Pancreas (tissue), 10 donors: ENCODE data around the gene CCDC148. TPM values are rescaled to one million over a fixed set of nuclear protein-coding genes. Genes with fewer than 3 reads are reported as not detected.
"Not testable (repeated sequence)": the region's sequence is repeated elsewhere in the genome, so short reads cannot be mapped to it uniquely, and the experiment has no call there.

Source experiments
- ATAC-seq, 4 donors: fragments of 200-7000 bp; cut with Tn5 transposase; one replicate each; pipeline versions ENCODE4 v1.8.0 to v1.9.1; 2020; ENCODE audit warnings: mild to moderate bottlenecking in 4 of 4, moderate library complexity in 4 of 4
- DNase-seq, 6 donors: peaks; one replicate each; pipeline ENCODE4 v3.0.0-alpha.2; 2020
- FAIRE-seq: peaks from 2 replicates; lab custom pipeline; 2012; peaks lifted over from hg19 to GRCh38; lab: Jason Lieb, UNC
- H3K27ac ChIP-seq, 4 donors: fragments of 200-600 bp; sonication (generic); 1 replicate in 3 of 4; 2 replicates in 1 of 4; pipeline versions ENCODE4 v1.5.0 to v1.8.0; 2020
- H3K27me3 ChIP-seq, 4 donors: fragments of 200-600 bp; one replicate each; pipeline ENCODE4 v1.8.0; 2021
- H3K36me3 ChIP-seq, 3 donors: fragments of 200-600 bp; sonication (generic) in 1 of 3; one replicate each; pipeline versions ENCODE4 v1.5.0 to v1.8.0; 2020 to 2021
- H3K4me1 ChIP-seq, 3 donors: fragments of 200-600 bp; one replicate each; pipeline ENCODE4 v1.8.0; 2021
- H3K4me3 ChIP-seq, 4 donors: fragments of 200-600 bp; sonication (generic) in 2 of 4; one replicate each; pipeline versions ENCODE4 v1.5.0 to v1.8.0; 2020 to 2021
- H3K9me3 ChIP-seq, 4 donors: fragments of 200-600 bp; one replicate each; pipeline ENCODE4 v1.8.0; 2021
- CTCF ChIP-seq, 4 donors: fragments of 200-600 bp; sonication (generic) in 3 of 4; IDR thresholded peaks; one replicate each; pipeline versions ENCODE4 v1.5.0 to v1.8.0; 2021; ENCODE audit warnings: antibody characterized with exemption in 4 of 4
- WGBS, 2 donors: extraction: QIAGEN DNeasy Blood & Tissue Kit; methylation state at CpG; one replicate each; pipeline ENCODE4 v1.1.7; 2013; 5-methylcytosine and 5-hydroxymethylcytosine counted together
- intact Hi-C, 3 donors: fragments of 100-400 bp; cut with DNase I; formaldehyde crosslinking; loops; one replicate each; pipeline versions ENCODE4 v1.11.1 to v1.14.2; 2022
- polyA plus RNA-seq, 2 donors: library from polyadenylated mRNA; stranded (reverse); fragments of 200-250 nt; gene quantifications; one replicate each; pipeline ENCODE4 v1.2.3, GENCODE V29; 2013
- total RNA-seq, 6 donors: library from RNA; stranded (reverse); fragmentation: NEBNext Ultra II Directional in 4 of 6; extraction: Animal tissue kit (Norgen Biotek cat#: 25700) in 4 of 6; gene quantifications; one replicate each; pipeline versions ENCODE4 v1.2.1 to v1.2.4, GENCODE V29; 2021 to 2023
- donor health status: healthy with polysubstance abuse.
- donor health status: DM: no; HTN: no; CAD: no; lungs with moderate emphysema.
- donor health status: DM: no; HTN: no; CAD: no.
- donor health status: control.
- donor health status: control.
- donor health status: Bipolar disorder and iron deficiency.
- donor health status: DM: yes; HTN: yes; CAD: no.
- donor health status: DM: no; HTN: no; CAD: no.
- donor health status: DM: no; HTN: no; CAD: no.
- donor health status: DM: yes; HTN: yes; CAD: no.

CCDC148 gene
- total and polyA plus RNA-seq, 8 donors, result 0.38 to 1.5 (median 0.79) TPM

GRCh38 chr2:158359846-158360245 lies 96.7 kb downstream of the CCDC148 start:
- no peak for FAIRE-seq
- intact Hi-C loops, result no loop called here
- DNase-seq, result no peak
- Histone ChIP-seq H3K36me3 (no peaks in the 10 kb centered on the region), H3K4me1 (no peaks in the 10 kb centered on the region), H3K27me3 (no peaks in the 10 kb centered on the region), H3K9me3 (no peaks in the 10 kb centered on the region), H3K27ac (no peak overlapping the region), H3K4me3 (no peak overlapping the region)
- 79 to 87% methylated on average over 4 of the region's 4 CpGs for WGBS, 2 donors
- TF ChIP-seq CTCF (IDR thresholded peaks at IDR 0.05), result no peak
- ATAC-seq, result no peak

- Histone ChIP-seq H3K9me3 (no peaks in the 10 kb centered on the region), H3K27ac (no peak overlapping the region), H3K4me3 (no peak overlapping the region), H3K4me1 (no peaks in the 10 kb centered on the region), H3K27me3 (no peaks in the 10 kb centered on the region), H3K36me3 (no peaks in the 10 kb centered on the region)
- no peak for TF ChIP-seq CTCF (IDR thresholded peaks at IDR 0.05)
- DNase-seq (no peak), ATAC-seq (no peak), FAIRE-seq (no peak)
- 60 to 67% methylated on average over 2 of the region's 2 CpGs for WGBS, 2 donors
- intact Hi-C loops, result no loop called here
These were observed 98.9 kb downstream of the CCDC148 start for GRCh38 chr2:158357699-158358098.

- Histone ChIP-seq H3K27ac (no peak overlapping the region), H3K27me3 (no peaks in the 10 kb centered on the region), H3K4me3 (no peak overlapping the region), H3K36me3 (no peaks in the 10 kb centered on the region), H3K9me3 (no peaks in the 10 kb centered on the region), H3K4me1 (no peaks in the 10 kb centered on the region)
- TF ChIP-seq CTCF (IDR thresholded peaks at IDR 0.05), result no peak
- DNase-seq (no peak), ATAC-seq (no peak), FAIRE-seq (no peak)
- 91 to 92% methylated on average over 1 of the region's 1 CpG for WGBS, 2 donors
- intact Hi-C loops, result no loop called here
These were observed 99.4 kb downstream of the CCDC148 start for GRCh38 chr2:158357122-158357521.

- ATAC-seq, FAIRE-seq, H3K27ac ChIP-seq, H3K36me3 ChIP-seq, DNase-seq, H3K27me3 ChIP-seq, H3K9me3 ChIP-seq, intact Hi-C loops, H3K4me1 ChIP-seq, H3K4me3 ChIP-seq: not testable (repeated sequence)
- WGBS, 2 donors, result 86 to 98% methylated on average over 8 to 9 of the region's 14 CpGs
These were observed 105.1 kb downstream of the CCDC148 start for GRCh38 chr2:158351466-158351816.

- H3K9me3 ChIP-seq, H3K27ac ChIP-seq, H3K4me3 ChIP-seq, FAIRE-seq, H3K36me3 ChIP-seq, ATAC-seq, H3K4me1 ChIP-seq, intact Hi-C loops, H3K27me3 ChIP-seq: not testable (repeated sequence)
- DNase-seq, result peak in 1 of 6 donors; percentile 25
- 89 to 93% methylated on average over 18 to 20 of the region's 20 CpGs for WGBS, 2 donors
These were observed 105.6 kb downstream of the CCDC148 start for GRCh38 chr2:158350751-158351465.

GRCh38 chr2:158346032-158346431 lies 110.5 kb downstream of the CCDC148 start:
- ATAC-seq, result no peak
- no peaks in the 10 kb centered on the region for H3K36me3 ChIP-seq
- no peak for FAIRE-seq

More at GRCh38 chr2:158346032-158346431, 110.5 kb downstream of the CCDC148 start:
- intact Hi-C loops, result no loop called here
- no peak for DNase-seq
- Histone ChIP-seq H3K9me3 (no peaks in the 10 kb centered on the region), H3K4me1 (no peaks in the 10 kb centered on the region), H3K4me3 (no peak overlapping the region), H3K27me3 (no peaks in the 10 kb centered on the region), H3K27ac (no peak overlapping the region)
- WGBS, 2 donors, result 57 to 58% methylated on average over 2 of the region's 2 CpGs
- no peak for TF ChIP-seq CTCF (IDR thresholded peaks at IDR 0.05)
